T-helper 1 cell (primary cell): ENCODE measurements around the gene PRDM10.

ENCODE experiments used
- DNase-seq, 5 donors: peaks; one replicate each; pipeline ENCODE4 v3.0.0-alpha.2; 2012 to 2020

Gene PRDM10

GRCh38 chr11:129944696-129945095, 57.9 kb downstream of the PRDM10 start:
- no peak for DNase-seq

- no peak for DNase-seq
Observed at GRCh38 chr11:129943036-129943435, 59.6 kb downstream of the PRDM10 start.

GRCh38 chr11:129939510-129939909, 63.1 kb downstream of the PRDM10 start:
- no peak for DNase-seq

- DNase-seq = no peak
Observed at GRCh38 chr11:129938764-129939163, 63.9 kb downstream of the PRDM10 start.

DNA sequence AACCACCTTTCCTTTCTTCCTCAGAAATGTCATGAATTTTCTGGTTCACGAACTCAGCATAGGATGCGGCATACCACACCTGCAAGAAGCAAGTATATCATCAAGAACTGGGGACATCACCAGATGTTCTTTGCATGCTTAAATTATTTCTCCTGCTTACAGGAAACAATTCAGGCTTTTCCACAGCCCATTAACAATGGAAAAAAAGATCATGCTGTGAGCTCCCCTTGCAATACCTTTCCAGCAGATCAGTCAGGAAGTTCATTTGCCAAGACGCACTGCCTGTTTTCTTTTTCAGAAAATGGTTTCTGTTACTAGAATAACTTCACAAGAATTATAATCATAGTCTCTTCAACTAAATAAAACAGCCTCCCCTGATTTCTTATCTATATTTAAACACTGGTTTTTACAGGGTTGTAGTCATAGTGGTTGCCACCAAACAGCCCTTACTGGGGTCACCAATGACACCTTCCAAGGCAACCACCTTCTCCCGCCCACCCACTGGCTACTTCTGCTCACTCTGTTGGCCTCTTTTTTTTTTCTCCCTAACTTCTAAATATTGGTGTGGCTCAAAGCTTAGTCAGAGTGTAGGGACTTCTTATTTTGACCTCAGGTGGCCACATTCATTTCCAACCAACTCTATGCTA, 64.9 kb downstream of the PRDM10 start:
- DNase-seq = no peak

- no peak for DNase-seq
Observed at GRCh38 chr11:129935723-129936122, 66.9 kb downstream of the PRDM10 start.

DNA sequence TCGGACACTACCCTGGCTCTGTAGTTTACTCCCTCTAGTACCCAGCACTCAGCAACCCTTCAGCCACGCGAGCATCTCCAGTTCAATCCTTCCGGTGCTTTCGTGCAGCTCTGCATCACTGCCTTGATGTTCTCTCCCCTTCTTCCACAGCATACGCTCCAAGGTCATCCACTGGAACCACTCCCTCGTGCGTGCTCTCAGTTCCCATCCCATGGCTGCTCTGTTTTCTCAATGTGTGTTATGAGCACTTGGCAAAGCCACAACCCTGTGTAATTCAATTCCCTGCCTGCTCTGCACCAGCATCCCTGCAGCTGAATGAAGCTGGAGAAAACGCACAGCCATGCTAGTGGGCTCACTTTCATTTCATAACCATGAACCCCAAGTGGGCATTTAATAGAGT, 68.7 kb downstream of the PRDM10 start:
- no peak for DNase-seq

GRCh38 chr11:129933262-129933661, 69.4 kb downstream of the PRDM10 start:
- no peak for DNase-seq

GRCh38 chr11:129932381-129933067, 70.1 kb downstream of the PRDM10 start:
- no peak for DNase-seq

- no peak for DNase-seq
Observed at GRCh38 chr11:129930743-129931142, 71.9 kb downstream of the PRDM10 start.

DNA sequence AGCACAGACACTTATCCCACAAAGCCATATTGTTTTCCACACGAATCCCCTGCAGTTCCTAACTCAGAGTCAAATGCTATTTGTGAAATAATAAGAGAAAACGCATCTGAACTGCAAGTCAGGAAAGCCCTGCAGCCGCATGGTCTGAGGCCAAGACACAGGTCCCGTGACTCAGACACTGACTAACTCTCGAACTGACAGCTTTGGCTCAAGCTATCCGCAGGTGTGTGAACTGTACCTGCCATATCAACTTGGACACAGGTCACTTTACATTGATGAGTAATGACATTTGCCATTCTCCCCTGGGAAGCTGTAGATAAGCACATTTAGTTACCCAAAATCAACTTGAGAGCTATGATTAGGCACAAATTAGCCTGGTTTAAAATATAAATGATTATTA, 72.3 kb downstream of the PRDM10 start:
- no peak for DNase-seq

GRCh38 chr11:129929721-129930120, 72.9 kb downstream of the PRDM10 start:
- DNase-seq = no peak

- no peak for DNase-seq
Observed at GRCh38 chr11:129928923-129929692, 73.5 kb downstream of the PRDM10 start.

GRCh38 chr11:129922674-129923073, 80.0 kb downstream of the PRDM10 start:
- no peak for DNase-seq

- no peak for DNase-seq
Observed at GRCh38 chr11:129918361-129918760, 84.3 kb downstream of the PRDM10 start.

- DNase-seq = no peak
Observed at GRCh38 chr11:129917231-129917630, 85.4 kb downstream of the PRDM10 start.

- no peak for DNase-seq
Observed at GRCh38 chr11:129911298-129911697, 91.3 kb downstream of the PRDM10 start.

GRCh38 chr11:129910360-129910759, 92.3 kb downstream of the PRDM10 start:
- DNase-seq = no peak

DNA sequence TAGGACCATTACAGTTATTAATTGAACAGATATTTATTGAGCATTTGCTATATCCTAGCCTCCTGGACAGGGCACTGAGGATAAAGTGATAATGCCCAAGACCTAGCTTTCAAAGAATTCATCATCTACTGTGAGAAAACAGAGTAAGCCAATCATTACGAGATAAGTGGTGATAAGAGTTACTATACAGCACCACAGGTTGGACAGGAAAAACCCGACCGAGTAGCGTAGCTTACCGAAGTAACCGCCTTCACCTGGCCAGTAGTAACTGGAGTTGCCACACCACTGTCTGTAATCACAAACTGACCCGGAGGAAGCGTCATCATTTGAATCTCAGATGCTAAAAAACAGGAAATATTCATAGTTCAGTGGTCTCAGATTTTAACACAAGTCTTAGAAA, 97.2 kb downstream of the PRDM10 start:
- no peak for DNase-seq

DNA sequence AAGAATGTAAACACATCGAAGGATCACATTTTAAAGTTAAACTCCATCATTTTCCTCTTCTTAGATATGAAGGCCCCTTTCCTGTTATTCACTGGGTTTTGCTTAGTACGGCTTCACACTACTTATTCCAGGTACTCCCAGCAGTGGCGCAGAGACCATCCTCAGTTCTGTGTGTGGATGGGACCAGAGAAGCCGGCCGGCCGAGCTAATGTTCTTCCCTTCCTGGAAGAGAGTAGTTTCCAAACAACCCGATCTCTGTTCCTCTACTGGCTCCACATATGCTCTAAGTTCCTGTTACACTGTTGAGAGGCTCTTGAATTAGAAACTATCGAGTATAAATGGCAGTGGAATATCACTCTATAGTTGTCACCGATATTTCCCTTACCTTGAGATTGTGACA, 106.6 kb downstream of the PRDM10 start:
- no peak for DNase-seq

DNA sequence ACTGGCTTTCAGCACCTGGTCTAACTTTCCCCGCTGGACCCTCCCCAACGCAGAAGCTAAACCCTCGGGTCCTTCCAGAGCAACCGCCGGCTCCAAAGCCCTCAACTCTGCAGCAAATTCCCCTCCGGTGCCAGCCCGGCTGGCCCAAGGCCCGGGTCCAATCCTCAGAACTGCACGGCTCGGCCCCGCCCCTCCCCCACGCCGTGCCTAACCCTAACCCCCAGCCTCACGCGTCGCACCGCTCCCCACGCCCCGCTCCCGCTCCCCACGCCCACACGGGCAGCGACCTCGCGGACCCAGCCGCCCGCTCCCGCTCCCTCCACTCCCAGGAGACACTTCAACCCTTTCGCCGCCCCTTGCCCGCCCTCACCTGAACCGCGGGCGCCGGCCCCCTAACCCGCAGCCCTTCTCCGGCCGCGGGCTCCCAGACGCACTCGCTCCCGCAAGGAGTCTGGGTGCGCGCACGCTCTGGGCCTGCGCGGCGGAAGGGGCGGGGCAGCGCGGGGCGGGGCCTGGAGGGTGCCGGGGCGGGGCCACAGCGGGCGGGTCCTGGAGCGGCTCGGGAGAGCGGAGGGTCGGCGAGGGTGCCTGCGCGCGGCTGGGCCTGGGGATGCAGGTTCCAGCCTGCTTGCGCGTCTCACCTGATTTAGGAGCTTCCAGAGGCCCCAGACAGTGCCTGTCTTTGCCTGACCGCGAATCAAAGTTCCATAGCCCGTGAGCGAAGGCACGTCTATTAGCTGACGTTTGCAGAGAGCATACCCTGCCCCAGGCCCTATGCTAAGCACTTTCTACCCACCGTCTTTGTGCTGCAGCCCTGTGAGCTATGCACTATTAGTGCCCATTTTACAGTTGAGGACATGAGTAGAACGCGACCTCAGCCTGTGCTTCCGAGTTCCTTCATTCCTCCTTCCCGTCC, 107.3 kb downstream of the PRDM10 start, which contains the start of gene NFRKB:
Gene NFRKB (minus strand): TSS at position 453 of the 916 bp plus-strand sequence. CDS start 2,729 bp downstream, outside the sequence.
- peak; percentile 72 to 84 (median 78) for DNase-seq

DNA sequence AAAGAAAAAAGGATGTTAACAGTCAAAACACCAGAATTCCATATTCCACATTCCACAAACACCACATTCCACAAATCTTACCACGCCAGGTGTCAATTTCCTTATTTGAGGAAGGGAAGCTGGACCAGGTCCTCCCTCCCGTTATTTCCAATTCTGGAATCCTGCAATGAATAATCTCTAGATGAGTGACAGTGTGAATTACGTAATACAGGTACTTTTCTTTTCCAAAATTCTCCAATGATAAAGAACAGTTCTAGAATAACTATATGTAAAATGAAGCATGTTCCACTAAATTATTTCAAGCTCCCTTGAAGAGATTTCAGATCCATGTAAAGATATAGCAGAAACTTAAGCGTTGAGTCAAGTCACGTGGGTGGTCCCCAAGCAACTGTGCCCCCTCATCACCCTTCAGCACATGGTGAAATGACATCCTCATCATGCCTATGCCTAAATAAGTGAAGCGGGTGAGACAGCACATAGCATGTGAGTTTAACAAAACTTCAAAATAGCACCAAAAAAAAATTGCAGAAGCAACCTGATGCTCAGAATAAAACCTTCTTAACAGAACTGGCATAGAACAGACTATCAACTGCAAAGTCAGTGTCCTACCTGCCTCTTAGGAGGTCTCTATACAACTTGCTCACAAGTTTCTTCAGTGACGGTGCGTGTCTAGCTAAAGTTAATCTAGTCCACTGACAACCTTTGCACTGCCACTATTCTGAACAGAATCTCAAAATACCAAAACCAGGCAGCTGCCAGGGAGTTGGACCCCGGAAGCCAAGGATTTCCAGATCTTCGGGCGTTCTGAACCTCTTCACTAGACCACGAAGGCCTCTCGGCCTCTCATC, 108.1 kb downstream of the PRDM10 start:
- DNase-seq = peak in 1 of 5 donors; percentile 11
